HEK293 (cell line): Measurements from ENCODE around the gene MACC1.

Experiments used
- MEIS1 ChIP-seq: sonication (generic); formaldehyde crosslinking; IDR thresholded peaks from 2 replicates; pipeline ENCODE4 v1.8.1; 2022; ENCODE audit warnings: missing genetic modification reagents, mild to moderate bottlenecking, borderline replicate concordance
- PRDM1 ChIP-seq: fragments of 450-650 bp; formaldehyde crosslinking; IDR thresholded peaks from 2 replicates; pipeline ENCODE4; 2016; ENCODE audit warnings: missing biosample characterization, missing genetic modification characterization
- RBAK ChIP-seq: fragments of 450-650 bp; formaldehyde crosslinking; IDR thresholded peaks from 2 replicates; pipeline ENCODE4 v1.5.1; 2016; ENCODE audit warnings: missing biosample characterization, missing genetic modification characterization
- ZBTB21 ChIP-seq: fragments of 450-650 bp; formaldehyde crosslinking; IDR thresholded peaks from 2 replicates; pipeline ENCODE4 v1.5.1; 2017; ENCODE audit warnings: missing biosample characterization, missing genetic modification characterization
- ZFP69B ChIP-seq: fragments of 450-650 bp; formaldehyde crosslinking; IDR thresholded peaks from 2 replicates; pipeline ENCODE4 v1.5.1; 2016; ENCODE audit warnings: missing biosample characterization, missing genetic modification characterization

DNA sequence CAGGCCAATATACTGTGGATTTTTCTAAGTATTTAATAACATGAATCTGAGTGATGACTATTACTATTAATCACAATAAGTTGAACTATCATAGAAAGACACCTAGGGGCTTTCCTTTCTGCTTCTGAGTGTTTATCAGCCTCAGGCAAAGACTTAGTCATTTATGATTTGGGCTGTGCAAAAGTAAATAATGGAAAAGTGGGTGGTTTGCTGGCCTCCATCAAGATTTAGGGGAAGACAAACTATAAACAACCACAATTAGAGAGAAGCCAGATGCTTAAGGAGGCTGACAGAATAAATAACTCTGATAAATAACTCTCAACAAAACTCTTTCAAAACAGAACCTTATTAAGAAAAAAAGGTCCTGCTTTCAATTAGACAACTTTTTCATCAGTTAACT lies 64.7 kb downstream of the MACC1 start:
- TF ChIP-seq PRDM1 = no peak
- TF ChIP-seq RBAK (tag by site-specific recombination) = no peak
- TF ChIP-seq ZFP69B (tag by site-specific recombination) = no peak
- TF ChIP-seq MEIS1 = no peak
- no peak for TF ChIP-seq ZBTB21 (tag by site-specific recombination)
